Testis (tissue), 3 donors: Measurements from ENCODE around the gene TENT4A. TPM values are rescaled to one million over a fixed set of nuclear protein-coding genes. Genes with fewer than 3 reads are reported as not detected.

Source experiments
- DNase-seq: peaks from one replicate; pipeline ENCODE4 v3.0.0-alpha.2; 2019
- H3K27ac ChIP-seq, 2 donors: fragments of 200-600 bp; sonication (generic); one replicate each; pipeline ENCODE4 v1.5.1; 2019
- H3K27me3 ChIP-seq: fragments of 200-600 bp; sonication (generic); one replicate; pipeline ENCODE4 v1.5.1; 2019
- H3K36me3 ChIP-seq: fragments of 200-600 bp; sonication (generic); one replicate; pipeline ENCODE4 v1.5.1; 2017; ENCODE audit warnings: low read depth; ENCODE audit errors: missing control alignments
- H3K4me1 ChIP-seq: fragments of 200-600 bp; sonication (generic); one replicate; pipeline ENCODE4 v1.5.1; 2019
- H3K4me3 ChIP-seq, 2 donors: fragments of 200-600 bp; sonication (generic); one replicate each; pipeline ENCODE4 v1.5.1; 2017 to 2019
- H3K9me3 ChIP-seq: fragments of 200-600 bp; sonication (generic); one replicate; pipeline ENCODE4 v1.5.1; 2017
- CTCF ChIP-seq, 3 experiments: fragments of 450-650 bp in 2 of 3; fragments of 200-600 bp in 1 of 3; sonication (generic) in 1 of 3; IDR thresholded peaks; one replicate each; pipeline ENCODE4 v1.5.1; 2016 to 2019; ENCODE audit warnings: antibody characterized with exemption in 3 of 3, mild to moderate bottlenecking in 2 of 3, moderate library complexity in 1 of 3
- POLR2A ChIP-seq: fragments of 450-650 bp; IDR thresholded peaks from one replicate; pipeline ENCODE4 v1.6.1; 2017; ENCODE audit warnings: antibody characterized with exemption, mild to moderate bottlenecking, moderate library complexity
- WGBS, 2 donors: methylation state at CpG; one replicate each; pipeline ENCODE4 v1.1.5; 2018; 5-methylcytosine and 5-hydroxymethylcytosine counted together
- intact Hi-C: fragments of 100-400 bp; cut with DNase I; formaldehyde crosslinking; loops from one replicate; pipeline ENCODE4 v1.15.1; 2023; ENCODE audit warnings: low total_unique reads
- polyA plus RNA-seq: library from polyadenylated mRNA; stranded (reverse); fragments of 350-450 nt; fragmentation: Illumina TruSeq; extraction: RNeasy Lipid Tissue Mini Kit (QIAGEN cat#74804); gene quantifications from one replicate; pipeline ENCODE4 v1.2.3, GENCODE V29; 2014; ENCODE audit warnings: low read depth, low replicate concordance; ENCODE audit not compliant: insufficient read depth
- total RNA-seq, 2 donors: library from RNA; depleted of rRNA; stranded (reverse); fragments of >200 nt; gene quantifications; one replicate each; pipeline ENCODE4 v1.2.3, GENCODE V29; 2016

The TENT4A gene
- total and polyA plus RNA-seq, 3 donors from 2014 or later, result 23.1 to 51.3 (median 46.2) TPM

- 92 to 94% methylated on average over 3 of the region's 3 CpGs for WGBS, 2 donors
- Histone ChIP-seq H3K27ac (no peak overlapping the region), H3K4me1 (peaks cover 18% of the 10 kb centered on the region), H3K9me3 (no peaks in the 10 kb centered on the region), H3K27me3 (no peaks in the 10 kb centered on the region), H3K36me3 (no peaks in the 10 kb centered on the region), H3K4me3 (no peak overlapping the region)
- intact Hi-C loops, result no loop called here
- no peak for TF ChIP-seq CTCF (IDR thresholded peaks at IDR 0.05)
- TF ChIP-seq POLR2A, result no peak
- no peak for DNase-seq
These were observed 17.6 kb downstream of the TENT4A start for GRCh38 chr5:6730807-6731206.

- Histone ChIP-seq H3K9me3 (no peaks in the 10 kb centered on the region), H3K4me1 (peaks cover 18% of the 10 kb centered on the region), H3K27ac (no peak overlapping the region), H3K27me3 (no peaks in the 10 kb centered on the region), H3K4me3 (no peak overlapping the region), H3K36me3 (no peaks in the 10 kb centered on the region)
- intact Hi-C loops, result no loop called here
- no peak for TF ChIP-seq CTCF (IDR thresholded peaks at IDR 0.05)
- TF ChIP-seq POLR2A, result no peak
- WGBS, 2 donors, result 55 to 56% methylated on average over 7 of the region's 7 CpGs
- no peak for DNase-seq
These were observed 18.4 kb downstream of the TENT4A start for GRCh38 chr5:6731465-6732237.

GRCh38 chr5:6732634-6733410 is 19.6 kb downstream of the TENT4A start:
- intact Hi-C loops, result no loop called here
- WGBS, 2 donors, result 40 to 52% methylated on average over 10 to 13 of the region's 13 CpGs
- H3K9me3 ChIP-seq, result no peaks in the 10 kb centered on the region
- no peak overlapping the region for H3K4me3 ChIP-seq
- peak overlapping the region in 1 of 2 donors; percentile 55 for H3K27ac ChIP-seq
- no peaks in the 10 kb centered on the region for H3K36me3 ChIP-seq
- no peak for TF ChIP-seq CTCF (IDR thresholded peaks at IDR 0.05)
- no peak for TF ChIP-seq POLR2A
- peak; percentile 59 for DNase-seq
- H3K27me3 ChIP-seq, result no peaks in the 10 kb centered on the region
- H3K4me1 ChIP-seq, result peaks cover 18% of the 10 kb centered on the region

- 80% methylated on average over 21 of the region's 21 CpGs for WGBS, 2 donors
- intact Hi-C loops, result no loop called here
- no peaks in the 10 kb centered on the region for H3K27me3 ChIP-seq
- H3K4me3 ChIP-seq, result no peak overlapping the region
- no peak for DNase-seq
- TF ChIP-seq POLR2A (no peak), CTCF (IDR thresholded peaks at IDR 0.05) (no peak)
- no peaks in the 10 kb centered on the region for H3K9me3 ChIP-seq
- no peak overlapping the region for H3K27ac ChIP-seq
- H3K4me1 ChIP-seq, result peaks cover 18% of the 10 kb centered on the region
- H3K36me3 ChIP-seq, result no peaks in the 10 kb centered on the region
These were observed 20.4 kb downstream of the TENT4A start for GRCh38 chr5:6733411-6734242.
